Neuronal stem cell (in vitro differentiated cells): ENCODE data around the gene AKNAD1.

Experiments
- DNase-seq: peaks from one replicate; pipeline ENCODE4 v3.0.0-alpha.2; 2013; ENCODE audit warnings: low spot score
- H2AFZ ChIP-seq: one replicate; pipeline ENCODE4 v1.6.1; 2013; ENCODE audit warnings: mild to moderate bottlenecking, low read length, inconsistent platforms
- H2AK5ac ChIP-seq: 2 replicates; pipeline ENCODE4 v1.6.1; 2013; ENCODE audit warnings: low read depth, mild to moderate bottlenecking, inconsistent platforms, low read length, moderate library complexity, mixed read lengths
- H2BK120ac ChIP-seq: 2 replicates; pipeline ENCODE4 v1.6.1; 2013; ENCODE audit warnings: low read depth, mild to moderate bottlenecking, inconsistent platforms, low read length, moderate library complexity, mixed read lengths
- H2BK12ac ChIP-seq: one replicate; pipeline ENCODE4 v1.6.1; 2013; ENCODE audit warnings: low read length, inconsistent platforms
- H2BK15ac ChIP-seq: 2 replicates; pipeline ENCODE4 v1.6.1; 2013; ENCODE audit warnings: mild to moderate bottlenecking, low read length, inconsistent platforms, mixed read lengths
- H2BK5ac ChIP-seq: one replicate; pipeline ENCODE4 v1.6.1; 2013; ENCODE audit warnings: inconsistent platforms, mild to moderate bottlenecking, low read length, moderate library complexity
- H3K14ac ChIP-seq: one replicate; pipeline ENCODE4 v1.6.1; 2013; ENCODE audit warnings: low read length, inconsistent platforms
- H3K18ac ChIP-seq: 2 replicates; pipeline ENCODE4 v1.6.1; 2013; ENCODE audit warnings: low read length, inconsistent platforms
- H3K23ac ChIP-seq: 2 replicates; pipeline ENCODE4 v1.6.1; 2013; ENCODE audit warnings: low read depth, mild to moderate bottlenecking, mixed read lengths, low read length, inconsistent platforms; ENCODE audit not compliant: poor library complexity
- H3K27ac ChIP-seq: replicated peaks from 3 replicates; pipeline ENCODE4 v1.5.1; 2013; ENCODE audit warnings: low read length, inconsistent platforms
- H3K27me3 ChIP-seq, 3 experiments: 2 replicates each; pipeline ENCODE4 v1.6.1; 2013; ENCODE audit warnings: low read length in 3 of 3, mild to moderate bottlenecking in 2 of 3, inconsistent platforms in 1 of 3, low read depth in 1 of 3, mixed read lengths in 1 of 3, moderate library complexity in 1 of 3; ENCODE audit not compliant: control insufficient read depth in 3 of 3, insufficient read depth in 3 of 3
- H3K36me3 ChIP-seq, 2 donors: replicated peaks in 1 of 2; 2 replicates each; pipeline ENCODE4 v1.6.1; 2013; ENCODE audit warnings: low read length in 2 of 2; ENCODE audit not compliant: control insufficient read depth in 2 of 2, insufficient read depth in 2 of 2
- H3K4ac ChIP-seq: 2 replicates; pipeline ENCODE4 v1.6.1; 2013; ENCODE audit warnings: inconsistent platforms, mild to moderate bottlenecking, low read length, moderate library complexity
- H3K4me1 ChIP-seq, 2 donors: 1 replicate in 1 of 2; 2 replicates in 1 of 2; pipeline ENCODE4 v1.6.1; 2013; ENCODE audit warnings: low read length in 2 of 2, low read depth in 1 of 2; ENCODE audit not compliant: control insufficient read depth in 2 of 2, insufficient read depth in 1 of 2
- H3K4me2 ChIP-seq: one replicate; pipeline ENCODE4 v1.6.1; 2013; ENCODE audit warnings: mild to moderate bottlenecking, low read length, inconsistent platforms; ENCODE audit not compliant: insufficient read depth, poor library complexity, severe bottlenecking
- H3K4me3 ChIP-seq, 2 donors: 2 replicates each; pipeline ENCODE4 v1.5.1; 2013; ENCODE audit warnings: low read length in 2 of 2, mild to moderate bottlenecking in 2 of 2, inconsistent platforms in 1 of 2, moderate library complexity in 1 of 2
- H3K79me1 ChIP-seq: one replicate; pipeline ENCODE4 v1.6.1; 2013; ENCODE audit warnings: low read depth, mild to moderate bottlenecking, inconsistent platforms, low read length, moderate library complexity
- H3K9ac ChIP-seq: one replicate; pipeline ENCODE4 v1.6.1; 2013; ENCODE audit warnings: mild to moderate bottlenecking, low read depth, low read length, inconsistent platforms; ENCODE audit not compliant: poor library complexity
- H3K9me3 ChIP-seq, 2 donors: replicated peaks in 1 of 2; 2 replicates each; pipeline versions ENCODE3 to v1.6.1; 2013; ENCODE audit warnings: low read length in 2 of 2, mild to moderate bottlenecking in 2 of 2, inconsistent platforms in 1 of 2, low read depth in 1 of 2, mixed read lengths in 1 of 2, moderate library complexity in 1 of 2; ENCODE audit not compliant: control insufficient read depth in 2 of 2, insufficient read depth in 1 of 2
- H4K8ac ChIP-seq: one replicate; pipeline ENCODE4 v1.6.1; 2013; ENCODE audit warnings: low read depth, mild to moderate bottlenecking, inconsistent platforms, low read length, moderate library complexity
- H4K91ac ChIP-seq: one replicate; pipeline ENCODE4 v1.6.1; 2013; ENCODE audit warnings: low read length, low read depth, mild to moderate bottlenecking, inconsistent platforms; ENCODE audit not compliant: poor library complexity
- WGBS, 2 donors: extraction: QIAGEN DNeasy Blood & Tissue Kit; methylation state at CpG; one replicate each; pipeline ENCODE4 v1.1.7; 2013; ENCODE audit warnings: missing lambda C conversion rate in 2 of 2, mixed read lengths in 1 of 2; ENCODE audit not compliant: insufficient read length in 2 of 2, insufficient replicate concordance in 1 of 2; ENCODE audit errors: extremely low coverage in 2 of 2; 5-methylcytosine and 5-hydroxymethylcytosine counted together

The AKNAD1 gene

DNA sequence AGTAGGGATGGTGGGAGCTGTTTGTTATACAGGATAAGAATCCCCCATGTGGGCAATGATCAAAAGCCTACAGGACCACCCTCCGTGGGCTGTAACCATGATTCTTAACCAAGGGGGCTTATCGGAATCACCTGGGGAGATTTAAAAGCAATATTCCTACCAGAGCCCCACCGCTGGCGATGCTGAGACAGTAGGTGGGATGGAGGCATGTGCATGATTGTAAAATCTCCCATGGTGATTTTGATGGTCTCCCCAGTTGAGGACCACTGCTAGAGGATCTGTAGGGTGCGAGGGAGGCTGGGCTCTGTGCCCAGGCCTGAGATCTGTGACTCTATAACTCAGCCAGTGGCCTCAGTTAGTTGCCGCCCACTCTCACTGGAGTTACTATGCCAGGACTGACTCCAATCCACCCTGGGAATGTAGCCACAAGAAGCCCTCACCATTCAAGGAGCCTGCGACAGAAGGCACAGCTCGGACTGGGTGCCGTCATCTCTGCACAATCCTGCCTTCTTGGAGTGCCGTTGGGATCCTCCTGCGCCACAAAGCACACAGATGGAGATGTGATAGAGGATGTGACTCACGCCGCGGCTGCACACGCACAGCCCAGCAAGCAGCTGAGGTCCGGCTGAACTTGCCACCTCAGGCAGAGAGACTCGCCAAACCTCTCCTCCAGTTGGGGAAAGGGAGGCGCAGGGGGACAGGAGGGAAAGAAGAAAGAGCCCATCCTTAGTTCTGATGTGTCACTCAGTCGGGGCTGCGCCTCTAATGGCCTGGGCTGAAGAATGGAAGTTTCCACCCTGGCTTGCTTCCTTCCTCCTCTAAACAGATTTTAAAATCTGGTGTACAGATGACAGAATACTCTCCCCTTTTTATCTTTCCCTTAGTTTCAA, 26.5 kb downstream of the AKNAD1 start:
- H3K27me3 ChIP-seq, result no peaks in the 10 kb centered on the region
- H4K8ac ChIP-seq, result peak overlapping the region; percentile 92
- H3K27ac ChIP-seq, result no peak overlapping the region
- peak overlapping the region; percentile 43 for H2BK15ac ChIP-seq
- no peak overlapping the region for H4K91ac ChIP-seq
- no peak overlapping the region for H2BK120ac ChIP-seq
- H3K79me1 ChIP-seq, result no peaks in the 10 kb centered on the region
- no peak overlapping the region for H3K14ac ChIP-seq
- no peak overlapping the region for H3K4me3 ChIP-seq
- H3K18ac ChIP-seq, result peak overlapping the region; percentile 30
- H2AFZ ChIP-seq, result peak overlapping the region; percentile 87
- no peak overlapping the region for H3K4ac ChIP-seq
- H2BK5ac ChIP-seq, result peak overlapping the region; percentile 67
- H3K9ac ChIP-seq, result no peak overlapping the region
- peaks cover 7% of the 10 kb centered on the region in 2 donors for H3K4me1 ChIP-seq
- no CpG with 5 or more reads among the region's 20 CpGs for WGBS, 2 donors
- peak overlapping the region; percentile 11 for H3K23ac ChIP-seq
- H3K4me2 ChIP-seq, result no peak overlapping the region
- DNase-seq, result no peak
- H2AK5ac ChIP-seq, result no peak overlapping the region
- no peaks in the 10 kb centered on the region for H3K36me3 ChIP-seq
- H3K9me3 ChIP-seq, result no peaks in the 10 kb centered on the region
- no peak overlapping the region for H2BK12ac ChIP-seq

DNA sequence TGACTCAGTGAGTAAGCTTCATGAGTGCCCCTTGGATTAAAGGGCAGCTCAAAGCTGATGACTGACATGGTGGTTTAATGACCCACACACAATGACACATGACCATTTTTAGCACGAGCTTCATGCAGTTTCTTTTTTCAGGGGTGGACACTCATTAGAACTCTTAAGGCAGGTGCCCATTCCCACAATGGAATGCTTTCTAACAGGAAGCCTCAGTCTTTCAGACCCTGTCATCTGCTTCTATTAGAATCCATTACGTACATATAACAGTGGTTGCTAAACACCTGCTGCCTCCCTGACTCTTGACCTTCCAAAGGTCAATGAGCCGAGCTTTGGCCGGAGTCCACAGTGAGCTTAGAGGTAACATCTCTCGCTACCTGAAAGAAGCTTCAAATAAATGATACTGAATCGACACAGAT, 27.4 kb downstream of the AKNAD1 start:
- Histone ChIP-seq H3K4ac (no peak overlapping the region), H2AK5ac (no peak overlapping the region), H3K4me3 (no peak overlapping the region), H2BK12ac (no peak overlapping the region), H3K9me3 (no peaks in the 10 kb centered on the region), H3K23ac (no peak overlapping the region), H3K18ac (no peak overlapping the region), H3K36me3 (no peaks in the 10 kb centered on the region), H2BK120ac (no peak overlapping the region), H3K27ac (no peak overlapping the region), H2BK15ac (no peak overlapping the region), H4K91ac (no peak overlapping the region), H3K27me3 (no peaks in the 10 kb centered on the region), H3K4me2 (no peak overlapping the region), H3K9ac (no peak overlapping the region), H3K4me1 (peaks cover 7% of the 10 kb centered on the region in 2 donors), H2AFZ (no peak overlapping the region), H2BK5ac (no peak overlapping the region), H4K8ac (no peak overlapping the region), H3K79me1 (no peaks in the 10 kb centered on the region), H3K14ac (no peak overlapping the region)
- WGBS, 2 donors, result no CpG with 5 or more reads among the region's 6 CpGs
- DNase-seq, result no peak

GRCh38 chr1:108828074-108828961, 28.6 kb downstream of the AKNAD1 start:
- Histone ChIP-seq H3K14ac (no peak overlapping the region), H2AK5ac (no peak overlapping the region), H2BK15ac (no peak overlapping the region), H3K23ac (no peak overlapping the region), H3K9ac (no peak overlapping the region), H3K4me2 (no peak overlapping the region), H3K36me3 (no peaks in the 10 kb centered on the region), H2BK12ac (no peak overlapping the region), H3K79me1 (no peaks in the 10 kb centered on the region), H3K4me1 (peaks cover 7% of the 10 kb centered on the region in 2 donors), H2BK120ac (no peak overlapping the region), H3K27me3 (no peaks in the 10 kb centered on the region), H3K4ac (no peak overlapping the region), H3K9me3 (no peaks in the 10 kb centered on the region), H4K91ac (no peak overlapping the region), H2BK5ac (no peak overlapping the region), H2AFZ (peak overlapping the region; percentile 73), H3K27ac (no peak overlapping the region), H3K4me3 (no peak overlapping the region), H4K8ac (no peak overlapping the region), H3K18ac (peak overlapping the region; percentile 51)
- WGBS, 2 donors, result no CpG with 5 or more reads among the region's 12 CpGs
- DNase-seq, result peak; percentile 80
